T follicular helper cell (primary cell): ENCODE results near the gene HERPUD2.
"Not testable (repeated sequence)": the region's sequence is repeated elsewhere in the genome, so short reads cannot be mapped to it uniquely, and the experiment has no call there.

Experiments
- DNase-seq: peaks from one replicate; pipeline ENCODE4 v3.0.0-alpha.2; 2020; ENCODE audit warnings: low read depth

Gene HERPUD2

DNA sequence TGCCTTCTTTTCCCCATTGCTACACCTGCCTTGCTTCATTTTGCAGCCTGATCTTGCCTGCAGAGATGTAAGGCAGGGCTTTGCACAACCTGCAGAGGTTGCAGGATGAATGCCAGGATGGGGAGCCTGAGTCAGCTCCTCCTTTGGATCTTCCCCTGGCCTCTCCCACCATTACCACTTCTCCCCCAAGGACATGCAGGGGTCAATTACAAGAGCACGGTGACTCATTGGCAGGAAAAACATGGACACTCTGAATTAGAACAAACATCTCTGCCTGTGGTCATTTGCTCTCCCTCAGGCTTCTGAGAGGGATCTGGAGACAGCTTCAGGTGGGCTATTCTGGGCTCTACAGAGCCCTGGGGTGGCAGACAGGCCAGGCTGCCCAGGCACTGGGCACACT lies 89.2 kb downstream of the HERPUD2 start:
- no peak for DNase-seq

DNA sequence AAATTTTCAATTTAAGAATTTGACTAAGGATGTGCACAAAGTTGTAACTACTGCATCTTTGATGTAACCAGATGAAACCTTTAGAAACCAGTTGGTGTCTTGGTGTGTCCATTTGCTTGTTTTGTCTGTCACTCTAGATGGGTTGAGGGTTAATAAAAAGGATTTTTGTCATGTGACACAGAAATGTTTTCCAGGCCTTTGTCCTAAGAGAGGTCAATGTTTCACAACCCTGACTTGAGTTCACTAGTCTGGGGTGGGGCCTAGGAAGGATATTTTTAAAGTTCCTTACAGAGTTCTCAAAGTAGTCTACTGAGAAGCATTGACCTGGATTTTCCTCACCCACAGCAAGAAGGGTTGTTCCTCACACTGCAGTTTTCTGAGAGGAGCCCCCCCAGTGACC lies 90.3 kb downstream of the HERPUD2 start:
- DNase-seq: no peak

DNA sequence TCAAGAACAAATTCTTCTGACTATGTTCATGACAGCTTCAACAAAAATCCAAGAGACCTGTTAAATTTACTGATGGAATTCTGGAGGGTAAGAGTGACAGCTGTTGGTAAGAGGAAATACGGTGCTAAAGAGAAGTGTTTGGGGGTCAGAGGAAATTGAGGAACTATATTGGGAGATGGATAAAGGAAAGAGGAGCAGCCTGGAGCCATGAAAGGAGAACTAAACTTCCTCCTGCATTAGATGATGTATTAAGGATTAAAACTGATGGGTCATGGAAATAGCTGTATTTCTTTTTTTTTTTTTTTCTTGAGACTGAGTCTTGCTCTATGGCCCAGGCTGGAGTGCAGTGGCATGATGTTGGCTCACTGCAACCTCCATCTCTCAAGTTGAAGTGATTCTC lies 95.3 kb downstream of the HERPUD2 start:
- no peak for DNase-seq

DNA sequence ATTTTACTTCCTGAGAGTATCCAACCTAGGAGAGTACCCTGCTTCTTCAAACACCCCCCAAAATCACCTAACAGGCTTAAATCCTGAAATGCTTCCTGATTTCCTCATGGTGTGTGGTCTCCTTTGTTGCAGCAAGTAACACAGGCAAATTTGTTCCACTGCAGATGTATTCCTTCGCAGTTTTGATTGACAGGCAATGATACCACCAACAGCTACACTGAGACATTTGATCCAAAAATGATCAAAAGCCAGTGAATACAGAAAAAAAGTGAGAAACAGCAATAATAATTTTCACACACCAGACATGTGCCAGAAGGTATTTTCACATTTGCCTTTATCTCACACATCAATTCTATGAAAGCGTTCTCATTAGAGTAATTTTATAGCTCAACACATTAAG lies 95.9 kb downstream of the HERPUD2 start:
- no peak for DNase-seq

DNA sequence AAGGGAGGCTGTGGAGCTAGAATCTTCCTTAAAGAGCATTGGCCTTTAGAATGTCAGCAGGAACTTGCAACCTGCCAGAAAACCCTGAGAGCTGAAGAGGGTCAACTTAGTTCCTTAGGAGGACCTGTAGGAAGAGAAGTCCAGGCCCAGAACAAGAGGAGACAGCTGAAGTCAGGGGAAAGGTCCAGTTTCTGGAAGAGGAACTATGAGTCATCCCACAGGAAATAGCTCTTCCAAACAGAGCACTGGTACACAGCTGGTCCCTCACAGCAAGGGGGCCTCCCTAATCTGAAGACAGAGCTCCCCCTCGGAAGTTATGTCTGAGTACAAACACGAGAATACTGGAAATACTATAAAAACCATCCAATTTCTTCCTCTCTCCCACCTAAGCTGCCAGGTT lies 98.9 kb downstream of the HERPUD2 start:
- no peak for DNase-seq

DNA sequence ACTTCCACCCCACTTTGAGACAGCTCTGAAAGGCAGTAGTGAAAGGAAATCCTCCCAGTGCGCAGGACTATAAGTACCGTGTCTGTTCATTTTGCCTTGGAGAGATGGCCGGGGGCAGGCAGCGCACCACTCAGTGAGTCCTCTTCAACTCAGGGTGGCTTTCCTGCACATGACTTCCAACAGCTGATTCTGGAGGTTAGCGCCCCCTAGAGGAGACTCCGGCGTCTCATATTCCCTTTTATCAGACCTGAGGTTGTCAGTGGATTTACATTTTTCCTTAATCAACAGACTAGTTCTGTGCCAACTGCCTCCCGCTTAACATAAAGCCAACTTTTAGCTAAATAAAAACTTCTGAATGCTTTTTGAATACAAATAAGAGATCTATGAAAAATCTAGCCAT lies 101.0 kb downstream of the HERPUD2 start:
- no peak for DNase-seq

DNA sequence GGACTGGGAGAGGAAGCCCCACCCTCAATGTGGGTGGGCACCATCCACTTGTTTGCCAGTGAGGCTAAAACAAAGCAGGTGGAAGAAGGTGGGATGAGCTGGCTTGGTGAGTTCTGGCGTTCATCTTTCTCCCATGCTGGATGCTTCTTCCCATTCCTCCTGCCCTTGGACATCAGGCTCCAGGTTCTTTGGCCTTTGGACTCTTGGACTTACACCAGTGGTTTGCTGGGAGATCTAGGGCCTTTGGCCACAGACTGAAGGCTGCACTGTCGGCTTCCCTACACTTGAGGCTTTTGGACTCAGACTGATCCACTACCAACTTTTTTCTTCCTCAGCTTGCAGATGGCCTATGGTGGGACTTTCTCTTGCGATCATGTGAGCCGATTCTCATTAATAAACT lies 106.3 kb downstream of the HERPUD2 start:
- no peak for DNase-seq

DNA sequence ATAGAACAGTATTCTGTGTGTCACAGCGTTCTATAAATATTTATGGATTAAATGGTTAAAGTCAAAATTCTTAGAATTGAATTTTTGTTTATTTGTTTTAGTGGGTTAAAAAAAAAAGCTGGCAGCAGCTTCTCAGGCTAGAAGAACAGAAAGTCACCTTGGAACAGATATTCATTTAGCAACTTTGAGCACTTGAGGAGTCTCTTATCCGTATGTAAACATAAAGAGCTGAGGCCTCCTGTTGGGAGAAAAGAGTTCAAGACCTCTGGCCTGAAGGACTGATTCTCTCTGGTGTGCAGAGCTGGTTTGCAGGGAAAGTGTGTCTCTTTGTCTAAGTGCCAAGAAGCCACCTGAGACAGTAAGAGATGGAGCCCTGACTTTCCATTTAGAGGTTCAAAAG lies 109.9 kb downstream of the HERPUD2 start:
- no peak for DNase-seq

DNA sequence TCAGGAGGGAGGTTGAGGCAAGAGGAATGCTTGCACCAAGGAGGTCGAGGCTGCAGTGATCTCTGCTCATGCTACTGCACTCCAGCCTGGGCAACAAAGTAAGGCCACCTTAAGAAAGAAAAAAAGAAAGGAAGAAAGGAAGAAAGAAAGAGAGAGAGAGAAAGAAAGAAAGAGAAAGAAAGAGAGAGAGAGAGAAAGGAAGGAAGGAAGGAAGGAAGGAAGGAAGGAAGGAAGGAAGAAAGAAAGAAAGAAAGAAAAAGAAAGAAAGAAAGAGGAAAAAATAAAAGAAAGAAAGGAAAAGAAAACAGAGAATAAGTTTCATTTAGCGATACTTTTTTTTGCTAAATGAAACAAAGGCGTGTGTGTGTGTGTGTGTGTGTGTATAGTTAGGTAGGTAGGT lies 110.4 kb downstream of the HERPUD2 start:
- DNase-seq: not testable (repeated sequence)
